ENCODE results near the gene AWAT1.
"Not testable (repeated sequence)": the region's sequence is repeated elsewhere in the genome, so short reads cannot be mapped to it uniquely, and the experiment has no call there.

The AWAT1 gene

GRCh38 chrX:70234355-70234754 is at the start of gene AWAT1:
AWAT1 (plus strand) TSS chrX:70234655; CDS start chrX:70234696, 41 bp downstream.
- TF ChIP-seq CTCF (IDR thresholded peaks at IDR 0.05; ENCODE audit: low read depth, low read length), result no peak
- DNase-seq, result no peak
- no peaks in the 10 kb centered on the region for H3K9me3 ChIP-seq (ENCODE audit: severe bottlenecking)
- H3K27ac ChIP-seq, result no peak within 1 kb of the TSS
- no peaks in the 10 kb centered on the region for H3K27me3 ChIP-seq (ENCODE audit: insufficient read depth, low read depth, severe bottlenecking)
- no peaks in the 10 kb centered on the region for H3K36me3 ChIP-seq
- no peak within 1 kb of the TSS for H3K4me3 ChIP-seq (ENCODE audit: low read depth, low read length)

DNA sequence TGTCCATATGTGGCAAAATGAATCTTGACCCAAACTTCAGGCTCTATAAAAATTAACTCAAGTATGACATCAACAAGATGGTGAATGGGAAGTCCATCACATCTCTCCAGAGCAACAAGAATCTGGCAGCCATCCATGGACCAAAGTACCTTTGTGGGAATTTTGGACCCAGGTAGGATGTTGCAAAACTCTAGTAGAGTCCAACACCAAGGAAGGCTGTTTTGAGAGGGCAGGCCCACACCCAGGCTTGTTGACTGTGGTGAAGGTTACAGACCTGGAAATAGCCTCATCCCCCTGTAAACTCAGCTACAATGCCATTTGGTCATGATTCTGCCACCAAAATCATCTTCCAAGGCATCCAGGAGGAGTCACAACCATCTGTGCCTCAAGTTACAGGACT is 44.2 kb upstream of the AWAT1 start:
- H3K36me3 ChIP-seq, result no peaks in the 10 kb centered on the region
- H3K9me3 ChIP-seq (ENCODE audit: severe bottlenecking), result no peaks in the 10 kb centered on the region
- no peak overlapping the region for H3K27ac ChIP-seq
- H3K4me3 ChIP-seq (ENCODE audit: low read depth, low read length), result no peak overlapping the region
- no peaks in the 10 kb centered on the region for H3K27me3 ChIP-seq (ENCODE audit: insufficient read depth, low read depth, severe bottlenecking)
- no peak for DNase-seq
- no peak for TF ChIP-seq CTCF (IDR thresholded peaks at IDR 0.05; ENCODE audit: low read depth, low read length)

GRCh38 chrX:70196961-70197720 is 37.3 kb upstream of the AWAT1 start:
- no peak overlapping the region for H3K27ac ChIP-seq
- TF ChIP-seq CTCF (IDR thresholded peaks at IDR 0.05; ENCODE audit: low read depth, low read length), result peak; percentile 60
- peak; percentile 80 for DNase-seq
- H3K4me3 ChIP-seq (ENCODE audit: low read depth, low read length), result no peak overlapping the region
- no peaks in the 10 kb centered on the region for H3K9me3 ChIP-seq (ENCODE audit: severe bottlenecking)
- H3K27me3 ChIP-seq (ENCODE audit: insufficient read depth, low read depth, severe bottlenecking), result peaks cover 6% of the 10 kb centered on the region
- H3K36me3 ChIP-seq, result no peaks in the 10 kb centered on the region

DNA sequence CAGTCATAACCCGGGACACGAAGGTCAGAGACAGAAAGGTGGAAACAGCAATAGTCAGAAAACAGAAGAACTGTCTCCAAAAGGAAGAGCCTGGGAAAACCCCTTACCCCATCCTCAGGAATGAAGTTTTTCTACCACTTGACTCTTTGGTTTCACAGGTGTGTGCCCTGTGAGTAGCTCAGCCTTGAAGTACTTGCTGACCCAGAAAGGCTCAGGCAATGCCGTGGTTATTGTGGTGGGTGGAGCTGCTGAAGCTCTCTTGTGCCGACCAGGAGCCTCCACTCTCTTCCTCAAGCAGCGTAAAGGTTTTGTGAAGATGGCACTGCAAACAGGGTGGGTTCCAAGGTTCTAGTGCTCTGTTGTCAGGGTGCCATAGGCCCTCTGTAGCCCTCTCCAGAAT is 32.7 kb upstream of the AWAT1 start:
- no peak for TF ChIP-seq CTCF (IDR thresholded peaks at IDR 0.05; ENCODE audit: low read depth, low read length)
- Histone ChIP-seq H3K27ac (no peak overlapping the region), H3K9me3 (ENCODE audit: severe bottlenecking) (no peaks in the 10 kb centered on the region), H3K4me3 (ENCODE audit: low read depth, low read length) (no peak overlapping the region), H3K27me3 (ENCODE audit: insufficient read depth, low read depth, severe bottlenecking) (peaks cover 19% of the 10 kb centered on the region), H3K36me3 (no peaks in the 10 kb centered on the region)
- DNase-seq, result no peak

- H3K4me3 ChIP-seq (ENCODE audit: low read depth, low read length), result no peak overlapping the region
- no peak for TF ChIP-seq CTCF (IDR thresholded peaks at IDR 0.05; ENCODE audit: low read depth, low read length)
- no peak for DNase-seq
- H3K9me3 ChIP-seq (ENCODE audit: severe bottlenecking), result no peaks in the 10 kb centered on the region
- H3K27ac ChIP-seq, result no peak overlapping the region
- peaks cover 7% of the 10 kb centered on the region for H3K27me3 ChIP-seq (ENCODE audit: insufficient read depth, low read depth, severe bottlenecking)
- no peaks in the 10 kb centered on the region for H3K36me3 ChIP-seq
Observed at GRCh38 chrX:70208479-70208878, 26.0 kb upstream of the AWAT1 start.

DNA sequence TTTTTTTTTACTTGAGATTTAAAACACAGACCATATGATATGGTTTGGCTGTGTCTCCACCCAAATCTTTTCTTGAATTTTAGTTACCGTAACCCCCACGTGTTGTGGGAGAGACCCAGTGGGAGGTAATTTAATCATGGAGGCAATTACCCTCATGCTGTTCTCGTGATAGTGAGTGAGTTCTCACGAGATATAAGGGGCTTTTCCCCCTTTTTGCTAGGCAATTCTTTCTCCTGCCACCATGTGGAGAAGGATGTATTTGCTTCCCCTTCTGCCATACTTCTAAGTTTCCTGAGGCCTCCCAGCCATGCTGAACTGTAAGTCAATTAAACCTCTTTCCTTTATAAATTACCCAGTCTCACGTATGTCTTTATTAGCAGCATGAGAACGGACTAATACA is 24.9 kb upstream of the AWAT1 start:
- H3K9me3 ChIP-seq (ENCODE audit: severe bottlenecking); DNase-seq; H3K36me3 ChIP-seq; H3K4me3 ChIP-seq (ENCODE audit: low read depth, low read length); H3K27me3 ChIP-seq (ENCODE audit: insufficient read depth, low read depth, severe bottlenecking); H3K27ac ChIP-seq: not testable (repeated sequence)

All from WERI-Rb-1 (cell line).